ENCODE measurements around the gene NEK11.

The NEK11 gene

DNA sequence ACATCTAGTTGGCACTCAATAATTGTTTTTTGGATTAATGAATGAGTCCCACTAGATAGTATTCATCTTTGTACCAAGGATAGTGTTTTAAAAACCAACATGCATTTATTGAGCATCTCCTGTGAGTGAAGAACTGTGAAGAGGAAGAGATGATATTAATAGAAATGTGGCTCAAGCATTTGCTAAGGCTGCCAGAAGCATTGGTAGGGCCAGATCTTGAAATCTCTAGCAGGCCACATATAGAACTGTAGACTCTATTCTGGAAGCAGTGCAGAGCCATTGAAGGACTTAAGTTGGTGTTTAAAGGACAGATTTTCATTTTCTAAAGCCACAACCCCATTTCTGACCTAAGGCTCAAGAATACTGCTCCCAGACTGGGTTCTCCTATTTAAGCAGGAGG, 99.0 kb downstream of the NEK11 start:
- Mint-ChIP-seq H3K4me1 (ENCODE audit: low read depth) (no peaks in the 10 kb centered on the region), H3K36me3 (ENCODE audit: low read depth) (no peaks in the 10 kb centered on the region), H3K4me3 (no peak overlapping the region), H3K27ac (no peak overlapping the region), H3K9me3 (peaks cover 12% of the 10 kb centered on the region), H3K27me3 (ENCODE audit: low read depth) (no peaks in the 10 kb centered on the region)
- no peak for DNase-seq (ENCODE audit: low spot score)

- no peaks in the 10 kb centered on the region for H3K36me3 Mint-ChIP-seq (ENCODE audit: low read depth)
- H3K4me3 Mint-ChIP-seq: no peak overlapping the region
- peaks cover 4% of the 10 kb centered on the region for H3K27me3 Mint-ChIP-seq (ENCODE audit: low read depth)
- no peaks in the 10 kb centered on the region for H3K9me3 Mint-ChIP-seq
- no peaks in the 10 kb centered on the region for H3K4me1 Mint-ChIP-seq (ENCODE audit: low read depth)
- no peak overlapping the region for H3K27ac Mint-ChIP-seq
- no peak for DNase-seq (ENCODE audit: low spot score)
These were observed 114.2 kb downstream of the NEK11 start for GRCh38 chr3:131140891-131141290.

GRCh38 chr3:131141770-131142169, 115.1 kb downstream of the NEK11 start:
- no peak overlapping the region for H3K27ac Mint-ChIP-seq
- no peaks in the 10 kb centered on the region for H3K36me3 Mint-ChIP-seq (ENCODE audit: low read depth)
- H3K27me3 Mint-ChIP-seq (ENCODE audit: low read depth): peaks cover 4% of the 10 kb centered on the region
- H3K4me1 Mint-ChIP-seq (ENCODE audit: low read depth): no peaks in the 10 kb centered on the region
- H3K4me3 Mint-ChIP-seq: no peak overlapping the region
- no peaks in the 10 kb centered on the region for H3K9me3 Mint-ChIP-seq
- no peak for DNase-seq (ENCODE audit: low spot score)

DNA sequence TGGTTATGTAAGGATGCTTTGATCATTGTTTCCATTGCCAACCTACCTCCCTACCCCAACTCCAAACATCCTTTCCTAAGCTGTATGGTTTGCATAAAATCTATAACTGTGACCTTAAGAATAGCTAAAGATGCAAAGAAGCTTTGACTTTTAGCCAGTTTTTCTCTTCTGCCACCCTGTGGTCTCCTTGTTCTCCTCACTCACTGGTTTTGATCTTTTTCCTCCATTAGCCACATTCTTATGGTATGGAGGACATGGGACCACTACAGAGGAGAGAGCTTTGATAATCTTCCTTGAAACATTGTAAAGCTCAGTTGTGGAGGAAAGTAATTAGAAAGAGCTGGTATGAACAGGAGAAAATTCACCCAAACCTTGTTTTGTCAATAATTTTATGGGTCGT, 115.9 kb downstream of the NEK11 start:
- no peak overlapping the region for H3K4me3 Mint-ChIP-seq
- DNase-seq (ENCODE audit: low spot score): no peak
- no peaks in the 10 kb centered on the region for H3K9me3 Mint-ChIP-seq
- no peak overlapping the region for H3K27ac Mint-ChIP-seq
- no peaks in the 10 kb centered on the region for H3K4me1 Mint-ChIP-seq (ENCODE audit: low read depth)
- peaks cover 4% of the 10 kb centered on the region for H3K27me3 Mint-ChIP-seq (ENCODE audit: low read depth)
- no peaks in the 10 kb centered on the region for H3K36me3 Mint-ChIP-seq (ENCODE audit: low read depth)

DNA sequence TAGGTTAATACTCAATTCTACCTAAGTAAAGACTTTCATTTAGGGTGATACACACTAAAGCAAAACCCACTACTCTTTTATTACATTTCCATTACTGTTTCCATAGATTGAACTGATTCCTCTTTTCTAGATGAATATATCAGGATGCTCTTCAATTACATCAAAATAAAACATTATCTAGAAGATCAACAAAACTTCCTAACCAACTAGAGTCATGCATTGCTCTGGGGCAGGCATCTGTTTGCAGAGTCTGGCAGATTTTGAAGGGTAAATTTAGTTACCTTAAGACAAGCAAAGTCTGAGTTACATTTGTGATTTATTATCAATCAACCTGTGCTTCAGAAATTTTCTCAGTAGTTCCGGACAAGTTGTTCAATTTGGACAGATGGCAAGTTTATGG, 117.1 kb downstream of the NEK11 start:
- no peaks in the 10 kb centered on the region for H3K36me3 Mint-ChIP-seq (ENCODE audit: low read depth)
- no peaks in the 10 kb centered on the region for H3K9me3 Mint-ChIP-seq
- no peaks in the 10 kb centered on the region for H3K4me1 Mint-ChIP-seq (ENCODE audit: low read depth)
- H3K27me3 Mint-ChIP-seq (ENCODE audit: low read depth): peaks cover 4% of the 10 kb centered on the region
- no peak overlapping the region for H3K4me3 Mint-ChIP-seq
- no peak overlapping the region for H3K27ac Mint-ChIP-seq
- DNase-seq (ENCODE audit: low spot score): no peak

DNA sequence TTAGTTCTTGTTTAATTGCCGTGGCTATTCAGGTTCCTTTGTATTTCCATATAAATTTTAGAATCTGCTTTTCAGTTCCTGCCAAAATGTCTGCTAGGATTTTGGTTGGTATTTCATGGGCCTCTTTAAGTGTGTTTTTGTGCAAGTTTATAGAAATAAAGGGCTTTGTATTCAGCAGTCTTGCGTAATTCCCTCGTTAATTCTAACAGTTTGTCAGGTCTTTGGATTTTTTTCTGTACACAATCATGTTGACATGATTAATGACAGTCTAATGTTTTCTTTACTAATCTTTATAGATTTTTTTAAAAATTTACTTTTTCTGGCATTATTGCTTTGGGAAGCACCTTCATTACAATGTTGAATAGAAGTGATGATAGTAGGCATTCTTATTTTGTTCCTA, 120.9 kb downstream of the NEK11 start:
- H3K4me1 Mint-ChIP-seq (ENCODE audit: low read depth): no peaks in the 10 kb centered on the region
- H3K4me3 Mint-ChIP-seq: no peak overlapping the region
- H3K27me3 Mint-ChIP-seq (ENCODE audit: low read depth): peaks cover 2% of the 10 kb centered on the region
- no peaks in the 10 kb centered on the region for H3K9me3 Mint-ChIP-seq
- no peak overlapping the region for H3K27ac Mint-ChIP-seq
- no peaks in the 10 kb centered on the region for H3K36me3 Mint-ChIP-seq (ENCODE audit: low read depth)
- no peak for DNase-seq (ENCODE audit: low spot score)

- Mint-ChIP-seq H3K27me3 (ENCODE audit: low read depth) (peaks cover 4% of the 10 kb centered on the region), H3K9me3 (no peaks in the 10 kb centered on the region), H3K27ac (no peak overlapping the region), H3K4me3 (no peak overlapping the region), H3K36me3 (ENCODE audit: low read depth) (no peaks in the 10 kb centered on the region), H3K4me1 (ENCODE audit: low read depth) (no peaks in the 10 kb centered on the region)
- DNase-seq (ENCODE audit: low spot score): no peak
These were observed 131.8 kb downstream of the NEK11 start for GRCh38 chr3:131158434-131158833.

GRCh38 chr3:131162516-131162915, 135.8 kb downstream of the NEK11 start:
- Mint-ChIP-seq H3K4me1 (ENCODE audit: low read depth) (no peaks in the 10 kb centered on the region), H3K36me3 (ENCODE audit: low read depth) (no peaks in the 10 kb centered on the region), H3K27me3 (ENCODE audit: low read depth) (peaks cover 13% of the 10 kb centered on the region), H3K4me3 (no peak overlapping the region), H3K27ac (no peak overlapping the region), H3K9me3 (no peaks in the 10 kb centered on the region)
- DNase-seq (ENCODE audit: low spot score): no peak

- Mint-ChIP-seq H3K4me1 (ENCODE audit: low read depth) (no peaks in the 10 kb centered on the region), H3K27ac (no peak overlapping the region), H3K27me3 (ENCODE audit: low read depth) (peaks cover 9% of the 10 kb centered on the region), H3K4me3 (no peak overlapping the region), H3K36me3 (ENCODE audit: low read depth) (no peaks in the 10 kb centered on the region), H3K9me3 (no peaks in the 10 kb centered on the region)
- no peak for DNase-seq (ENCODE audit: low spot score)
These were observed 141.2 kb downstream of the NEK11 start for GRCh38 chr3:131167867-131168266.

DNA sequence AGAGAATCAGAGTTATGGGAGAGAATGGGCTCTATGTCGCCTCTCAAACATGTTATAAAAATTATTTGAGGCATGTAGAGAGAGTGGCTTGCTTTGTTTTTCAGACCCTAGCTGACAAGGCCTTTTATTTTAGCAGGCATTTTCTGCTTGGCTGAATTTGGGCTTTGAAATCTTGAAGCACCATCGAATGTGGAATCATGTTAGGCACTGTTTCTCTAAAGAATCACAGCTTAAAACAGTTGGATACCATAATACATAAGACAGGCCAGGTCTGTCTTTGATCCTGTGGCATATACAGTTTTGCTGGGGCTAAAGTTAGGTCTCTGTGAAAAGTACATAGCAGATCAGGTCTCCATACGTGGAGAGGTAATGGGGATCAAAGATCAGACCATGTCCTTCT, 142.7 kb downstream of the NEK11 start:
- no peak overlapping the region for H3K27ac Mint-ChIP-seq
- H3K4me1 Mint-ChIP-seq (ENCODE audit: low read depth): peaks cover 3% of the 10 kb centered on the region
- no peaks in the 10 kb centered on the region for H3K9me3 Mint-ChIP-seq
- no peak overlapping the region for H3K4me3 Mint-ChIP-seq
- DNase-seq (ENCODE audit: low spot score): no peak
- H3K27me3 Mint-ChIP-seq (ENCODE audit: low read depth): peaks cover 2% of the 10 kb centered on the region
- no peaks in the 10 kb centered on the region for H3K36me3 Mint-ChIP-seq (ENCODE audit: low read depth)

DNA sequence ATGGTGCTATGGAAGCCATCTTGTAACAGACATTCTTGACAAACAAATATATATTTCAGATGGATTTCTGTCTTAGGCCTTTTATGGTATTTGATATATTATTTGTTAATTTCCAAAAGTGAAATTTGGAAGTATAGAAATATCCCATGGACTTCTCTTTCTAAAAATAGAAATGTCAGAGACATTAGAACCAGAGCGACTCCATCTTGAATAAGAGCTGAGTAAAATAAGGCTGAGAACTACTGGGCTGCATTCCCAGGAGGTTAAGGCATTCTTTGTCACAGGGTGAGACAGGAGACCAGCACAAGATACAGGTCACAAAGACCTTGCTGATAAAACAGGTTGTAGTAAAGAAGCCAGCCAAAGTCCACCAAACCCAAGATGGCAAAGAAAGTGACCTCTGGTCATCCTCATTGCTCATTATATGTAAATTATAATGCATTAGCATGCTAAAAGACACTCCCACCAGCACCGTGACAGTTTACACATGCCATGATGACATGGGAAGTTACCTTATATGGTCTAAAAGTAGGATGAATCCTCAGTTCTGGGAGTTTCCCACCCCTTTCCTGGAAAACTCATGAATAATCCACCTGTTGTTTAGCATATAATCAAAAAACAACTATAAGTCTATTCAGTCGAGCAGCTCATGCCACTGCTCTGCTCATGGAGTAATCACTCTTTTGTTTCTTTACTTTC, 146.0 kb downstream of the NEK11 start:
- Mint-ChIP-seq H3K4me3 (no peak overlapping the region), H3K36me3 (ENCODE audit: low read depth) (no peaks in the 10 kb centered on the region), H3K4me1 (ENCODE audit: low read depth) (peaks cover 12% of the 10 kb centered on the region), H3K27me3 (ENCODE audit: low read depth) (no peaks in the 10 kb centered on the region), H3K9me3 (no peaks in the 10 kb centered on the region), H3K27ac (no peak overlapping the region)
- DNase-seq (ENCODE audit: low spot score): no peak

- DNase-seq (ENCODE audit: low spot score): peak; percentile 45
- no peak overlapping the region for H3K27ac Mint-ChIP-seq
- H3K27me3 Mint-ChIP-seq (ENCODE audit: low read depth): no peaks in the 10 kb centered on the region
- H3K4me1 Mint-ChIP-seq (ENCODE audit: low read depth): peaks cover 12% of the 10 kb centered on the region
- no peaks in the 10 kb centered on the region for H3K36me3 Mint-ChIP-seq (ENCODE audit: low read depth)
- no peaks in the 10 kb centered on the region for H3K9me3 Mint-ChIP-seq
- H3K4me3 Mint-ChIP-seq: peak overlapping the region; percentile 15
These were observed 148.1 kb downstream of the NEK11 start for GRCh38 chr3:131174752-131175151.

DNA sequence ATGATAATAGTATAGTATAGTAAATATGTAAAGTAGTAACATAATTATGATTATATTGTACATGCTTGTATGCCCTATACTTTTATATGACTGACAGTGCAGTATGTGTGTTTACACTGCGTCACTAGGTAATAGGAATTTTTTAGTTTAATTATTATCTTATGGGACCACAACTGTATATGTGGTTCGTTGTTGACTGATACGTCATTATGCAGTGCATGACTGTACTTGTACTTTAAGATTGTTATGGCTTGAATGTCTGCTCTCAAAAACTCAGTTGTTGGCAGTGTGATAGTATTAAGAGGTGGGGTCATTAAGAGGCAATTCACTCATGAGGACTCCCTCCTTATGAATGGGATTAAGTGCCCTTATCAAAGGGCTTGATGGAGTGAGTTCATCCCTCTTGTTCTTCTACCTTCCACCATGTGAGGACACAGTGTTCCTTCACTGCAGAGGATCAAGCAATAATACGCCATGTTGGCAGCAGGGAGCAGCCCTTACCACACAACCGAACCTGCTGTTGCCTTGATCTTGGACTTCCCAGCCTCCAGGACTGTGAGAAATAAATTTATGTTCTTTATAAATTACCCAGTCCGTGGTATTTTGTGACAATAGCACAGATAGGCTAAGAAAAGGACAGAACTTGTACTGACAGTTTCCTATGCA, 152.2 kb downstream of the NEK11 start:
- Mint-ChIP-seq H3K4me1 (ENCODE audit: low read depth) (peaks cover 9% of the 10 kb centered on the region), H3K9me3 (peaks cover 7% of the 10 kb centered on the region), H3K4me3 (no peak overlapping the region), H3K27me3 (ENCODE audit: low read depth) (no peaks in the 10 kb centered on the region), H3K36me3 (ENCODE audit: low read depth) (no peaks in the 10 kb centered on the region), H3K27ac (no peak overlapping the region)
- DNase-seq (ENCODE audit: low spot score): no peak

- DNase-seq (ENCODE audit: low spot score): no peak
- Mint-ChIP-seq H3K4me1 (ENCODE audit: low read depth) (no peaks in the 10 kb centered on the region), H3K9me3 (no peaks in the 10 kb centered on the region), H3K27ac (no peak overlapping the region), H3K36me3 (ENCODE audit: low read depth) (no peaks in the 10 kb centered on the region), H3K27me3 (ENCODE audit: low read depth) (peaks cover 4% of the 10 kb centered on the region), H3K4me3 (no peak overlapping the region)
These were observed 166.0 kb downstream of the NEK11 start for GRCh38 chr3:131192701-131193100.

Data from T-helper 2 cell treated with Interferon-gamma antibody and Interleukin-4, amounts not matched to agents 5 μg/mL and 100 μg/mL, for 36 hours (primary cell).